Gastrocnemius medialis (tissue), 4 donors: ENCODE data around the gene CNPY4.

Experiments used
- CTCF ChIP-seq, 5 experiments: fragments of 450-650 bp in 3 of 5; fragments of 200-600 bp in 2 of 5; sonication (generic) in 2 of 5; IDR thresholded peaks in 4 of 5; conservative IDR thresholded peaks in 1 of 5; 1 replicate in 4 of 5; 2 replicates in 1 of 5; pipeline ENCODE4 v1.5.1; 2016 to 2019; ENCODE audit warnings: antibody characterized with exemption in 5 of 5, mild to moderate bottlenecking in 3 of 5, moderate library complexity in 3 of 5
- POLR2A ChIP-seq, 2 donors: fragments of 450-650 bp; IDR thresholded peaks; one replicate each; pipeline ENCODE4 v1.6.1; 2017; ENCODE audit warnings: antibody characterized with exemption in 2 of 2, mild to moderate bottlenecking in 2 of 2, moderate library complexity in 2 of 2

DNA sequence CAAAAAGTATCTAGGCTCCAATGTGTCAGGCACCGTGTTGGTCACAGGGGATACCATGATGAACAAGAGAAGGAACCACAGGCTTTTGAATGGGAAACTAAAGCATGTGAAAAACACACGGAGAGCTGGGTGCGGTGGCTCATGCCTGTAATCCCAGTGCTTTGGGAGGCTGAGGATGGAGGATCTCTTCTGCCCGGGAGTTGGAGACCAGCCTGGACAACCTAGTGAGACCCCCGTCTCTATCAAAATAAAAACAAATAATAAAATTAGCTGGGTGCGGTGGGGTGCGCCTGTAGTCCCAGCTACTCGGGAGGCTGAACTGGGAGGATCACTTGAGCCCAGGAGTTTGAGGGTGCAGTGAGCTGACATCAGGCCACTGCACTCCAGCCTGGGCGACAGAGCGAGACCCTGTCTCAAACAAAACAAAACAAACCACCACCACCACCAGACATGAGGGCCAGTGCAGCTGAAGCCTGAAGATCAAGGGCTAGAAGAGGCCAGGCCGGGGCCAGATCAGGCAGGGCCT, 31.3 kb upstream of the CNPY4 start:
- TF ChIP-seq CTCF (IDR thresholded peaks at IDR 0.05 in 4 of 5, conservative IDR thresholded peaks at IDR 0.05 in 1 of 5) (no peak), POLR2A (IDR thresholded peaks at IDR 0.05) (no peak)
